ENCODE measurements around the gene ATXN2. TPM values are rescaled to one million over a fixed set of nuclear protein-coding genes. Genes with fewer than 3 reads are reported as not detected.

Gene ATXN2
- total RNA-seq, 1 experiment from 2014 or later, result 10.2 TPM

GRCh38 chr12:111451649-111452129 lies 147.4 kb downstream of the ATXN2 start:
- peak; percentile 21 for DNase-seq (ENCODE audit: low spot score)

- no peak for DNase-seq (ENCODE audit: low spot score)
These were observed 147.9 kb downstream of the ATXN2 start for GRCh38 chr12:111451232-111451631.

- peak; percentile 1 for DNase-seq (ENCODE audit: low spot score)
These were observed 148.4 kb downstream of the ATXN2 start for GRCh38 chr12:111450676-111451075.

GRCh38 chr12:111448846-111449790 lies 150.0 kb downstream of the ATXN2 start:
- DNase-seq (ENCODE audit: low spot score), result no peak

- DNase-seq (ENCODE audit: low spot score), result peak; percentile 1
These were observed 150.8 kb downstream of the ATXN2 start for GRCh38 chr12:111448266-111448830.

GRCh38 chr12:111447571-111448265 lies 151.4 kb downstream of the ATXN2 start:
- peak; percentile 6 for DNase-seq (ENCODE audit: low spot score)

GRCh38 chr12:111446631-111447570 lies 152.2 kb downstream of the ATXN2 start:
- DNase-seq (ENCODE audit: low spot score), result peak; percentile 2

GRCh38 chr12:111445726-111446581 lies 153.2 kb downstream of the ATXN2 start:
- DNase-seq (ENCODE audit: low spot score), result peak; percentile 33

GRCh38 chr12:111444925-111445725 lies 154.0 kb downstream of the ATXN2 start:
- peak; percentile 10 for DNase-seq (ENCODE audit: low spot score)

GRCh38 chr12:111444314-111444924 lies 154.7 kb downstream of the ATXN2 start:
- DNase-seq (ENCODE audit: low spot score), result peak; percentile 3

GRCh38 chr12:111443586-111443985 lies 155.5 kb downstream of the ATXN2 start:
- DNase-seq (ENCODE audit: low spot score), result no peak

- DNase-seq (ENCODE audit: low spot score), result no peak
These were observed 156.0 kb downstream of the ATXN2 start for GRCh38 chr12:111443086-111443485.

- no peak for DNase-seq (ENCODE audit: low spot score)
These were observed 156.6 kb downstream of the ATXN2 start for GRCh38 chr12:111442301-111443045.

- DNase-seq (ENCODE audit: low spot score), result no peak
These were observed 157.8 kb downstream of the ATXN2 start for GRCh38 chr12:111441107-111441928.

GRCh38 chr12:111440631-111441030 lies 158.5 kb downstream of the ATXN2 start:
- DNase-seq (ENCODE audit: low spot score), result no peak

- DNase-seq (ENCODE audit: low spot score), result no peak
These were observed 159.0 kb downstream of the ATXN2 start for GRCh38 chr12:111440152-111440551.

GRCh38 chr12:111439657-111440151 lies 159.4 kb downstream of the ATXN2 start:
- DNase-seq (ENCODE audit: low spot score), result no peak

Data from H4 (cell line).